GM21447 (cell line): Measurements from ENCODE around the gene CREB5.
A peak's percentile ranks its signal among the peaks of the same experiment; 100 is the strongest.
"Not testable (repeated sequence)": the region's sequence is repeated elsewhere in the genome, so short reads cannot be mapped to it uniquely, and the experiment has no call there.

ENCODE experiments used
- ATAC-seq: cut with Tn5 transposase; IDR thresholded peaks from one replicate; pipeline ENCODE4 v1.9.1; 2021; ENCODE audit not compliant: unreplicated experiment

CREB5 gene

DNA sequence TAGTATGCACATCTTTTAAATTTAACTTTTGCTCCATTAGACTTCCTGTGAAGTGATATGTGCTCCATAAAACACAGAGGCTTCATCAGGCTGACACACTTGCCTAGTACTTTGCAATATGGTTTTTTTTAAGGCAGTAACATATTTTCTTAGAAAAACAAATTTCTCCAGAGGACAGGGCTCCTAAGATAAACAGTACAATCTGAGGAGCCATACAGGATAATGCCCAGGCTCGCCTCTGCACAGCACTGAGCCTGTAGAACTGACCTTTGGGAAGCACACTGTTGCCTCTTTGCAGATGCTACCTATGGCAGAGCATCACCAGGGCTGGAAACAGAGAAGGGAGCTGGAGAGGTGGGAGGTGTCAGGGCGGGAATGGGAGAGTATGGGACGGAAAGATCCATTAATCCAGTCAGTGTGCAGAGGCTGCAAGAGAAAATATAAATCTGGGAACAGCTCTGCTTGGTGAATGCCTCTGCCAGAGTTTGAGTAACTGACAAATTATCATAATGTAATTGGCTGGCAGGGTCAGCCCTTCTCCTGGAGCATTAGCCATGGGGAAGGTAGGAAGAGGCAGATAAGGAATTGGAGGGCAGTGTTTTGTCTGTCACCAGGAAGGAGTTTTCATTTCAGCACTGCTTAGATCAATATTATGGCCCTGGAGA is 132.3 kb downstream of the CREB5 start:
- ATAC-seq: no peak

DNA sequence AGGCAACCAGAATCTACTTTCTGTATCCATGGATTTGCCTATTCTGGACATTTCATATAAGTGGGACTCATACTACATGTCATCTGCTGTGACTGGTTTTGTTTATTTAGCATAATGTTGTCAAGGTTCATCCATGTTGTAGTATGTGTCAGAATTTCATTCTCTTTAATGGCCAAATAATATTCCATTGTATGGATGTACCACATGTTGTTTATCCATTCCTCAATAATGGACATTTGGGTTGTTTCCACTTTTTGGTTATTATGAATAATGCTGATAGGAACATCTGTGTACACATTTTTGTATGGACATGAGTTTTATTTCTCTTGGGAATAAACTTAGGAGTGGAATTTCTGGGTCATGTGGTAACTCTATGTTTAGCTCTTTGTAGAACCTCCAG is 133.7 kb downstream of the CREB5 start:
- ATAC-seq: no peak

- no peak for ATAC-seq
These were observed 134.8 kb downstream of the CREB5 start for GRCh38 chr7:28547115-28547514.

GRCh38 chr7:28548416-28548815 is 136.1 kb downstream of the CREB5 start:
- no peak for ATAC-seq

DNA sequence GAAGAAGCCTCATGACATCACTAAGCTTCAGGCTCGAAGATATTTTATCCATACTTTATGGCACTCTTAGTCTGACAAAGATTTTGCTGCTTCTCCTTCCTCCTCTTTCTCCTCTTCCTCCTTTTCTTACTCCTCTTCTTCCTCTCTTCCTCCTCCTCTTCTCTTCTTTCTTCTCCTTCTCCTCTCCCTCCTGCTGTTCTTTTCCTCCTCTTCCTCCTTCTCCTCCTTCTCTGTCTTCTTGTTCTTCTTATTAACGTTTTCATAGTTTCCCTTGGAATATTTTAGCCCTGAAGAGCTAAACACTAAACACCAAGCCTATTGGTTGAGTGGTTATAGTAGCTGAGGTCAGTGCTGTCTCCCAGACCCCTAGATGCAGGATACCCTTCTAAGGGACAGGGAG is 137.7 kb downstream of the CREB5 start:
- ATAC-seq: no peak

GRCh38 chr7:28550580-28551186 is 138.4 kb downstream of the CREB5 start:
- no peak for ATAC-seq

- ATAC-seq: no peak
These were observed 139.0 kb downstream of the CREB5 start for GRCh38 chr7:28551331-28551730.

GRCh38 chr7:28551766-28552165 is 139.4 kb downstream of the CREB5 start:
- not testable (repeated sequence) for ATAC-seq

- no peak for ATAC-seq
These were observed 142.6 kb downstream of the CREB5 start for GRCh38 chr7:28554802-28555471.

- no peak for ATAC-seq
These were observed 143.7 kb downstream of the CREB5 start for GRCh38 chr7:28556025-28556424.

DNA sequence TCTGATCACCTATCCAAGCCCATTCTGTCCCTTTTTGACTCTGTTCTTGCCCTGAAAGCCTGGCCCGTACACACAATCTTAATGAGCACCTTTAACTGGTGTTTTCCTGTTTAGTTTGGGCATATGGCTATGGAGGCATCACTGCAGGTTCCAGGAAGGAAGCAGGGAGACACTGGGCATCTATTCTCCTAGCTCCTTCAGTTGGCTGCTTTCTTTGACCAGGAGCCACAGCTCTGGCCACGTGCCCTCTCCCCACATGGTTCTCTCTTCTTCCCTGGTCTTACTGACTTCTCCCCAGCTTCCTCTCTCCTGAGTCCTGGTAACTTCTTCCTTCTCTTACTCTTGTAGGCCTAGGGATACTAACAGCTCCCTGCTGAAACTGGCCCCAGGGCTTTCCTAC is 144.4 kb downstream of the CREB5 start:
- no peak for ATAC-seq

- no peak for ATAC-seq
These were observed 145.9 kb downstream of the CREB5 start for GRCh38 chr7:28558236-28558635.

- ATAC-seq: no peak
These were observed 148.4 kb downstream of the CREB5 start for GRCh38 chr7:28560767-28561166.

GRCh38 chr7:28564033-28564432 is 151.7 kb downstream of the CREB5 start:
- no peak for ATAC-seq

- ATAC-seq: no peak
These were observed 152.5 kb downstream of the CREB5 start for GRCh38 chr7:28564755-28565374.

GRCh38 chr7:28565980-28566379 is 153.7 kb downstream of the CREB5 start:
- no peak for ATAC-seq

DNA sequence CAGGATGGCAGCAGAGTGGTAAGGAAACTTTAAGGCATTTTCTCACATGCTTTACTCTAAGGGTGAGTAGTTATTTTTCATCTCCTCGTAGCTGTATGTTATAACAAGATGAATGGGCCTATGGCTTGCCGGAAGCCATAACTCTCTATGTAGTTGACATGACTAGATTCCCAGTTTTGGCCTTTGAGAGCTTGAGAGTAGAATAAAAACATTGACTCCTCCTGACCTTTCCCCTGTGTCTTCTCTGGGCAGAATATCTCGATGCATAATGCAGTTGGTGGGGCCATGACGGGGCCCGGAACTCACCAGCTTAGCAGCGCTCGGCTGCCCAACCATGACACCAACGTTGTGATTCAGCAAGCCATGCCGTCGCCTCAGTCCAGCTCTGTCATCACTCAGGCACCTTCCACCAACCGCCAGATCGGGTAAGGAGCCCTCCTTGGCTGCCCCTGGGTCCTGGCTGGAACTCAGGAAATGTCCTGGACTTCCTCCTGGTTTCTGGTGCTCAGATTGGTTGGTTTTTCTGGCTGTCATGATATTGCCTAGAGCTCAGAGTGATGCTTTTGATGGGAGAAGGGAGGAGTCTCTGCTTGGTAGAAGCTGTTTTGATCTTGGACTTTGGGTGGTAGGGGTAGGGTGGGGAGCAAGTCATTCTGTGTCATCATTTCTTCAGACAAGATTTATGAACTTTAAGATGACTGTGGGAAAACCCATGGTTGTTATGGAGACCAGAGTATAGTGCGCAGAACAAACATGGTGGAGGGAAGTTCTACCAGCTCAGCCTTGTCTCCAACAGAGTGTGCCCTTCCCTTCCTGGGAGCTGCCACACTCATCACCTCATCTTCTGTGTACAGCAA is 158.0 kb downstream of the CREB5 start:
- ATAC-seq: peak; percentile 84

DNA sequence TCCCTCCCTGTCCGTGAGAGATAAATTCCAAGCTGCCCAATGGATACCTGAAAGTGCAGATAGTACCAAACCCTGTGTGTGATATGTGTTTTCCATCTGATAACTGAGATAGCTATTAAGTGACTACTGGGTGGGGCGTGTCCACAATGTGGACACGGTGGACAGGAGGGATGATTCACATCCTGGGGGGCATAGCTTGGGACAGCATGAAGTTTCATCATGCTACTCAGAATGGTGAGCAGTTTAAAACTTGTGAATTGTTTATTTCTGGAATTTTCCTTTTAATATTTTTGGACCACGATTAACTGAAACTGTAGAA is 158.6 kb downstream of the CREB5 start:
- no peak for ATAC-seq

- no peak for ATAC-seq
These were observed 159.1 kb downstream of the CREB5 start for GRCh38 chr7:28571405-28571804.

GRCh38 chr7:28572321-28573058 is 160.2 kb downstream of the CREB5 start:
- no peak for ATAC-seq
